NCI-H345 treated with DMSO at 0.1 percent for 48 hours (cell line): ENCODE results near the gene PAM16.
"Not testable (repeated sequence)": the region's sequence is repeated elsewhere in the genome, so short reads cannot be mapped to it uniquely, and the experiment has no call there.

Experiments used
- DNase-seq: peaks from one replicate; lab custom pipeline; 2025; ENCODE audit not compliant: unreplicated experiment; lab: John Stamatoyannopoulos, UW

Gene PAM16

DNA sequence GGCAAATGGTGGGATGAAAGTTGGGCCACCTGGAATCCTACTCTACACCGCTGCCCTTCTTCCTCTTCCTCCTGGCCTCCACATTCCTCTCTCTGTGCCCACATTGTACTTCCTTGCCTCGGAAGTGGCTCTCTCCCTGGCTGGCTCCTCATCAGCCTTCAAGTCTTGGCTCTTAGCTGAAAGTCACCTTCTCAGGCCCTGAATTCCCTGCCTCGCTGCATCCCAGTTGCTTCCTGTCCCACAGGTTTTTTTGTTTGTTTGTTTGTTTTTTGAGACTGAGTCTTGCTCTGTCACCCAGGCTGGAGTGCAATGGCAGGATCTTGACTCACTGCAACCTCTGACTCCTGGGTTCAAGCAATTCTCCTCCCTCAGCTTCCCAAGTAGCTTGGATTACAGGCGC lies 2.6 kb upstream of the PAM16 start:
- peak; percentile 15 for DNase-seq

GRCh38 chr16:4352843-4353242 lies 1.7 kb upstream of the PAM16 start:
- no peak for DNase-seq

- DNase-seq = no peak
These were observed 759 bp upstream of the PAM16 start for GRCh38 chr16:4351880-4352279.

DNA sequence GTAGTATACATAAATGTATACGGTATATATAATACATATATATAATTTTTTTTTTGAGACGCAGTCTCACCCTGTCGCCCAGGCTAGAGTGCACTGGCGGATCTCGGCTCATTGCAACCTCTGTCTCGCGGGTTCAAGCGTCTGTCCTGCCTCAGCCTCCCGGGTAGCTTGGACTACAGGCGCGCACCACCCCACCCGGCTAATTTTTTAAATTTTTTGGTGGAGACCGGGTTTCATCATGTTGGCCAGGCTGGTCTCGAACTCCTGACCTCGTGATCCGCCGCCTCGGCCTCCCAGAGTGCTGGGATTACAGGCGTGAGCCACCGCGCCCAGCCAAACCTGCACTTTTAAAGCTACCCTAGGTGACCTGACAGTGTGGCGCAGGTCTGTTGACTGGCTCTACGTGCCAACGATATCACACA lies 745 bp downstream of the PAM16 start:
- DNase-seq = no peak

DNA sequence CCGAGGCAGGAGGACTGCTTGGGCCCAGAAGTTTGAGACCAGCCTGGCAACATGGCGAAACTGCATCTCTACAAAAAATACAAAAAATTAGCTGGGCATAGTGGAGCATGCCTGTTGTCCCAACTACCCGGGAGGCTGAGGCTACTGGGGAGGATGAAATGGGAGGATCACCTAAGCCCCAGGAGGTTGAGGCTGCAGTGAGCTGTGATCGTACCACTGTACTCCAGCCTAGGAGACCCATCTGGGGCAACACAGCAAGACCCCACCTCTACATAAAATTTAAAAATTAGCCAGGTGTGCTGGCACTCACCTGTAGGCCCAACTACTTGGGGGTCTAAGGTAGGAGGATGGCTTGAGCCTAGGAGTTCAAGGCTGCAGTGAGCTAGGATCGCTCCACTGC lies 1.8 kb downstream of the PAM16 start:
- no peak for DNase-seq

- DNase-seq = no peak
These were observed 3.2 kb downstream of the PAM16 start for GRCh38 chr16:4347765-4348509.

GRCh38 chr16:4347010-4347409 lies 4.1 kb downstream of the PAM16 start:
- DNase-seq = no peak

- peak; percentile 56 for DNase-seq
These were observed 5.0 kb downstream of the PAM16 start for GRCh38 chr16:4345836-4346781.

DNA sequence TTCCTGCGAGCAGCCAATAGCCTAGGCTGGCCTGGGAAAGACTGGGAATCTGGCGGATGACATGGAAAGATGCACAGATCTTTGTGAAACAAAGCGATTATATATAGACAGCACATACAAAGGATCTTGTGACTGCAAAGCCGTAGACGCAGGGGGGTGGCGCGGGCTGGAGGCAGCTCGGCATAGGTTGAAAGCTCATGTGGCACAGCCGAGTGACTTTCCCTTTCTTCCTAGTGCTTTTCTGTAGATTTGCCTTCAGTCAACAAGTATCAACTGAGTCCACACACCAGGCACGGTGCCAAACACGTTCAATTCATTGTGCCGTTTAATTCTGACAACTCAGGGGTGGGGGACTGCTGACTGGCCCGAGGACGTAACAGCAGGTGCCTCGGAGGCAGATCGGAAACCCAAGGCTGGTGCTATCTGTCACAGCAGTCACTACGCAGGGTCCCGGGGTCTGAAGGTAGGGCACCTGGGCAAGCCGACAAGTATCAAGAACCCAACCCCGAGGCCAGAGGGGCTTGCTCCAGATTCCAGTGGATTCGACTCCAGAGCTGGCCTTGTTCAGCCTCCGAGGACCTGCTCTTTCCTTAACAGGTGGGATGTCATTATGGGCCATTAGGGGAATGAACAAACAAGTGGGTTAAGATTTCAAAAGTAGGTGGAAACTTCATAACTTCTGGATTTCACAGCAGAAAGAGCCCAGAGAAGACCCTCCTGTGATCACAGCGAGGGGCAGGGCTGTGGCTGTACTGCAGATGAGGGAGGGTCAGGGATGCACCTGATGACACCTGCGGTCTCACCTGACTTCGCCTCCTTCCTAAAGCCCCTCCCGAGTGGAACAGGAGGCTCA lies 5.9 kb downstream of the PAM16 start:
- DNase-seq = peak; percentile 99

DNA sequence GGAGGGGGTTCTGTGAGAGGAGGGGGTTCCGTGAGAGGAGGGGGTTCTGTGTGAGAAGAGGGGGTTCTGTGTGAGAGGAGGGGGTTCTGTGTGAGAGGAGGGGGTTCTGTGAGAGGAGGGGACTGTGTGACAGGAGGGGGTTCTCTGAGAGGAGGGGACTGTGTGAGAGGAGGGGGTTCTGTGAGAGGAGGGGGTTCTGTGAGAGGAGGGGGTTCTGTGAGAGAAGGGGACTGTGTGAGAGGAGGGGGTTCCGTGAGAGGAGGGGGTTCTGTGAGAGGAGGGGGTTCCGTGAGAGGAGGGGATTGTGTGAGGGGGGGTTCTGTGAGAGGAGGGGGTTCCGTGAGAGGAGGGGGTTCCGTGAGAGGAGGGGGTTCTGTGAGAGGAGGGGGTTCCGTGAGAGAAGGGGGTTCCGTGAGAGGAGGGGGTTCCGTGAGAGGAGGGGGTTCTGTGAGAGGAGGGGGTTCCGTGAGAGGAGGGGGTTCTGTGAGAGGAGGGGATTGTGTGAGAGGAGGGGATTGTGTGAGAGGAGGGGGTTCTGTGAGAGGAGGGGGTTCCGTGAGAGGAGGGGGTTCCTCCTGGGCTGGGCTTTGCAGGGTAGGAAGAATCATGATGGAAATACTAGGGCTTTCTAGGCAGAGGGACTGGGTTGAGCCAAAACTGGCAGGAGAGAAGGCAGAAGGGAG lies 6.7 kb downstream of the PAM16 start:
- DNase-seq = not testable (repeated sequence)

DNA sequence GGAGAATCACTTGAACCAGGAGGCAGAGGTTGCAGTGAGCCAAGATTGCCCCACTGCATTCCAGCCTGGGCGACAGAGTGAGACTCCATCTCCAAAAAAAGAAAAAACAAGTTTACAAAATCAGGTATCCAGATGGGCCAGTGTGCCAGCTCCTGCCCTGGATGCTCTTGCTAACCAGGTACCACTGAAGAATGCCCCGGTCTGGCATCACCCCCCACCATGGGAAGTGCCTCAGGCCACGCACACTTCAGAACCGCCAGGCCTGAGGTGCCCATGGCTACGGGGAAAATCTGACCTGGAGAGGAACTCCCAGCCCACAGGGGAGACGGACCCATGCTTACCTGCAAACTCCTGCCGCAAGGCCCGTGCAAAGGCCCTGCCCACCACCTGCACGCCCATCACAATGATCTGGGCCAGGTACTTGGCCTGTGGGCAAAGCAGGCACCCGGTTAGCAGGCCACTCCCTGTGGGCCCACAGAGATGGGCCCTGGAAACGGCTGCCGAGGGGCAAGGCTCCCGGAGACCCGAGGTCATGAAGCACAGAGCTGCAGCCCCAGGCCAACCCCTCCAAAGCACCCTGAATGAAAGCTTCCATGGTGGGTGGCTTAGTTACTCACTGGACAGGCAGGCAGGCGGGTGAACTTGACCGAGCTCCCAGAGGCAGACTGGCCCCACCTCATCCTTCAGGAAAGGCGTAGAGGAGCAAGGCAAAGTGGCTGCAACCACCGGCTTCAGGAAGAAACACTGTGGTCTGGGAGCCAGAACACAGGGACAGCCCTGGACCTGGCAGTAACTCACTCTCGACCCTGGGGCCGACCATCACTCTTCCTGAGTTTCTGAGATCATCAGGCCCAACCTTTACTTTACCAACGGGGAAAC lies 8.0 kb downstream of the PAM16 start:
- DNase-seq = no peak

GRCh38 chr16:4341250-4341649 lies 9.9 kb downstream of the PAM16 start:
- no peak for DNase-seq

DNA sequence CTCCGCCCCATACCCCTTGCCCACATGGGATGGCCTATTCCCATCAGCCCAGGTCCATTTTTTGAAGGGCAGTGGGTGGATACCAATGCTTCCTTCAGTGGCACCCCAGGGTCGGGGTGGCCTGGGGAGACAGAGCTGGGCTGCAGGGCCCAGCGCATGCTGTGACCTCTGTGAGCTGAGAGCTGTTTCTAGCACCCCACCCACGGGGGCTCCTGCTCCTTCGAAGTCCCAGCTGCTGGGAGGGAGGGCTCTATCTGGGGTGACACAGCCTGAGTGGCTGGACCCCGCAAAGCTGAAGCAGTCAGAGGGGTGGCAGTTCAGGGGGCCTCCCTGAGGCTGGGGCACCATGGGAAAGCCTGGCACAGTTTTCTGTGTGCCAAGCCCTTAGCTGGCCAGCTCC lies 10.7 kb downstream of the PAM16 start:
- no peak for DNase-seq

GRCh38 chr16:4339909-4340308 lies 11.2 kb downstream of the PAM16 start:
- DNase-seq = peak; percentile 64

DNA sequence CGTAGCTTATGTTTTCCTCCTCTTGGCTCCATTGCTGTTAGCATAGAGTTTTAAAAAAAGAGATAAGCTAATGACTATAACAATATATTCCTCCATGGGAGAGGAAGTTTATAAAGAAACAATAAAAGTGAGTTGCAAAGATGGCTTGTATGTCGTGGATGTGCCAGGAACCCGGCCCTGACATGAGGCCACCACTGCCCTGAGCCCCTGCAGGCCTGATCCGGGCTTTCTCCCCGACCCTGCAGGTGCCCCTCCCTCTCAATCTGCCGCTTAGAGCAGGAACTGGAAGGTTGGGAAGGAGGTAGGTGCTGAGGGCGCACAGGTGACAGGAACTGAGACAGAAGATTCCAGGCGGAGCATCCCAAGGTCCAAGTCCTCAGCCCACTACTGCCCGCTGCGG lies 11.7 kb downstream of the PAM16 start:
- DNase-seq = no peak

GRCh38 chr16:4338712-4339299 lies 12.3 kb downstream of the PAM16 start:
- no peak for DNase-seq

- no peak for DNase-seq
These were observed 13.0 kb downstream of the PAM16 start for GRCh38 chr16:4338125-4338582.

- no peak for DNase-seq
These were observed 13.5 kb downstream of the PAM16 start for GRCh38 chr16:4337540-4338088.
